ENCODE measurements around the gene SCPEP1.

GRCh38 chr17:57020208-57020607 is 42.3 kb downstream of the SCPEP1 start:
- TF ChIP-seq CTCF (IDR thresholded peaks at IDR 0.05): no peak
- TF ChIP-seq POLR2A (IDR thresholded peaks at IDR 0.05): no peak
